Erythroblast (primary cell): Measurements from ENCODE around the gene GPI.

Experiments
- GATA1 ChIP-seq: IDR thresholded peaks from 2 replicates; pipeline ENCODE4 v1.6.1; 2011; ENCODE audit warnings: low read depth, mild to moderate bottlenecking, control low read depth, low read length, moderate library complexity
- POLR2A ChIP-seq: IDR thresholded peaks from 2 replicates; pipeline ENCODE4 v1.6.1; 2011; ENCODE audit warnings: mild to moderate bottlenecking, low read length

DNA sequence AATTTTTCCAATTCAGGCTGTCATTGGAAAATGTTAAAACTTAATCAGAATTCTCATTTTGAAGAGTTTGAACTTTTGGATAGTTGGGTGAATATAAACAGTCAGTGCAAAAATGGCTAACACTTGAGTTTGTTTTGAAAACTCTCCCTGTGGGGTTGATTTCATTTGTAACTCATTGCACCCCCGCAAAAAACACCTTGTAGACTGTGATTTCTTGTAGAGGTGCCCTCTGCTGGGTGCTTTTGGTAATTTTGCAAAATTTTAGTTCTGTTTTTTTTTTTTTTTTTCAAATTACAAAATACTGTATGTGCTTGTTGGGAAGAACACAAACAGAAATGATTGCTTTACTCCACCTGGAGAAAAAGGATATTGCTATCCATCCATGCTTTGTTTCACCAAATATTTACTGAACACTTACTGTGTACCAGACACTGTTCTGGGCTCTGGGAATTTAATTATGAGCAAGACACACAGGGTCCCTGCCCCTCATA lies 28.2 kb upstream of the GPI start:
- no peak for TF ChIP-seq POLR2A
- no peak for TF ChIP-seq GATA1
